Activated T-helper 1 cell treated with Interleukin-2 at 50 U/mL for 16 hours (primary cell): ENCODE data around the gene CD52.
"Not testable (repeated sequence)": the region's sequence is repeated elsewhere in the genome, so short reads cannot be mapped to it uniquely, and the experiment has no call there.

ENCODE experiments used
- DNase-seq: peaks from one replicate; pipeline ENCODE4 v3.0.0-alpha.2; 2020; ENCODE audit warnings: low read depth

CD52 gene

DNA sequence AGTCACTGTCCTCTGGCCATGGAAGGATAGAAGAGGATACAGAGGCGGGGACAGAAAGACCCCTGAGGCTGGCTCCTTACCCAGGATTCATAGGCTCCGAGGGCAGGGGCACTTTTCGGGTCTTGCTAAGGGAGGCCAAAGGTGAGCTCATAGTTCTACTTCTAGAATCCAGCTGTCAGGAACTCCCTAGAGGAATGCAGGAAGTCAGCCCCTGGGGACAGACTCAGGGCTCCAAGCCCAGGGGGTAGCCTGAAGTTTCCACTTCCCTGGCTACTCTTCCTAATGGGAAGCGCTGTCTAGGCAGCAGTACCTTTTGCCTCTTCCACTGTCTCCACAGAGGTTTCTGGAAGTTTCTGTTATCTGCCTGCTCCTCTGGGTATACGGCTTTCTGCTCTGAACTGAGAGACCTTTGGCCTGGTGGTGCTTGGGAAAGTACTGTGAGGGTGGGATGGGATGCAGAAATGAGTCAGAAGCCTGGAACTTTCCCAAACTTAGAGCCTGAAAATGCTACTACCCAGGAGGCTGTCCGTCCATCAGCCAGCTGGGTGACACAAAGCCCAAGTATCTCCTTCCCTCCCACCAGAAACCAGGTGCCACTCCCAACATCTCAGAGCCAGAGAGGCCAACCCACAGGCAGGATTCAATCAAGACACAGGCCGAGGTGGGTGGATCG, 14.9 kb upstream of the CD52 start:
- DNase-seq = no peak

DNA sequence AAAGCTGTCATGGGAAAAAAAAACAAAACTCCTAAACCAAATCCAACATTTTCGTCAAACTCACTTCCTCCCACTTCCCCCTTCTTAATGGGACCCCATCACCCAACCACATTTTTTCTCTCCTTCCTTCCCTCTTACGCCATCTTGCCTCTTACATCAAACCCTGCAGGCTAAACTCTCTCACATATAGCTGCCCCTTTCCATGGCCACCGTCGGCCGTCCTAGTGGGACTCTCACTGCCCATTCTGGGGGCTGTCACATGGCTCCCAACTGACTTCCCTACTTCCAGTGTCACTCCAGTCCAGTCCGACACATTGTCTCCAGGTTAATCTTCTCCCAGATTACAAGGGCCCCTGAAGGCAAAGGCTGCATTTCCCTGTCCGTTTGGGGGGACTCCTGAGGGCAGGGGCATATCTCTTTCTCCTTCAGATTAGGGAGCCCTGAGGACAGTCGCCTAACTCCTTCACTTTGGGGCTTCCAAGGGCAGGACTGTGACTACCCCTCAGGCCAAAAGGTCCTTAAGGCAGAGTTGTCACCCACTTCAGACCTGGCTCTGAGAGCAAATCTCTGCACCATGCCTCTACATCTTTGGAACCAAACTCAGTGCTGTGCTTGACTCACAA, 12.0 kb upstream of the CD52 start:
- no peak for DNase-seq

DNA sequence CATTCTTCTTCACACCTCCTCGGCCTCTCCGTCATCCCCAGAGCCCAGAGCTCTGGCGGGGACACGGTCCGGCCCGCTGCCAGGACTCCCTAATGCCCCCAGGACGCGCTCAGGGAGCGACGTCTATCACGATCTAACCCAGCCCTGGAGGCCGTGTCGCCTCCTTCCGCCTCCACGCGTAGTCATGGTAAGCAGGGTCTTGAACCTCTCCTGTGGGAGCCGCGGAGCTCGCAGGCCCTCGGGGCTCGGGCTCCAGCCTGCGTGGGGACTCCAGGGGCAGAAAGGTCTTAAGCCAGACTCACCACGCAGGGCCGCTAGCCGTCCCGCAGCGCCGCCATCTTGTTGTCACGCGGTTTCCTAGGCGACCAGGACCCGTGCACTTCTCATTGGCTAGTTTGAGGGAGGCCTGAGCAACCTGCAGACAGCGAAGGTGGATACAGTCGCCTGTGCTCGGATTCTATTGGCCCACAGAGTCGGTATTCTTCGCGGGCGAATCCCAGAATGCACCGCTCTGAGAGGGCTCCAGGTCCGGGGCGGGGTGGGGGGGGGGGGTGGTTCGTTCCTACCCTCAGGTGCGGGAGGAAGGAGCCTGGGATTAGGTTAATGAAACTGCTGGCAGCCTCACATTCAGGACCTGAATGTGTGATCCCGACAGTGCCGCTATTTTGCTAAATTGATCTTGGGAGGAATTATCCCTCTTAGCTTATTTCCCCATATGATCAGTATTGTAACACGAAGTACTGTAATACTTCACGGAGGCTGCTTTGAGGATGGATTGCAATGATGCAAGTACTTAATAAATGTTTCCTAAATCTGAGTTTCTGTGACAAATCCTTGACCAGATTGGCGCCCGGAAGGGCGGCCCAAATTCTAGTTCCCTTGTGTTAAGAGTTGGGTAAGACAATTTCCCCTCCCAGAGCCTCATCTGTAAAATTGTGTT, 11.2 kb upstream of the CD52 start, which contains the start of gene UBXN11:
Gene UBXN11 (minus strand): TSS at position 347 of the 940 bp plus-strand sequence. CDS start 3,753 bp downstream, outside the sequence.
- DNase-seq = peak; percentile 83

DNA sequence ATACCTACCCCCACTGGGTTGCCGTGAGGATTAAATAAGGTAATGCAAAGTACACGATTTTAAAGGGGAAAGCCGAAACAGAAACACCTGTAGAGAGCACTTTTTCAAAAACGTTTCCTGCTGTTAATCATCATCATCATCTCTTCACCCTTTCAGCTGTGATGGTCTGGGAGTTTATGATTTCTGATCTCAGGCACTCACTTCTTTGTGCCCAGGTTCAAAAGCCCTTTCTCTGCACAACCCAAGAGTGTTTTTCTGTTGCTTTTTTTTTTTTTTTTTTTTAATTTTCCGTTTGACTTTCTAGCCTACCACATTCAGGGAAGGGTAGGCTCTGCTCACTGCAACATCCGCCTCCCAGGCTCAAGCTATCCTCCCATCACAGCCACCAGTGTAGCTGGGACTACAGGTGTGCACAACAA, 10.4 kb upstream of the CD52 start:
- DNase-seq = no peak

DNA sequence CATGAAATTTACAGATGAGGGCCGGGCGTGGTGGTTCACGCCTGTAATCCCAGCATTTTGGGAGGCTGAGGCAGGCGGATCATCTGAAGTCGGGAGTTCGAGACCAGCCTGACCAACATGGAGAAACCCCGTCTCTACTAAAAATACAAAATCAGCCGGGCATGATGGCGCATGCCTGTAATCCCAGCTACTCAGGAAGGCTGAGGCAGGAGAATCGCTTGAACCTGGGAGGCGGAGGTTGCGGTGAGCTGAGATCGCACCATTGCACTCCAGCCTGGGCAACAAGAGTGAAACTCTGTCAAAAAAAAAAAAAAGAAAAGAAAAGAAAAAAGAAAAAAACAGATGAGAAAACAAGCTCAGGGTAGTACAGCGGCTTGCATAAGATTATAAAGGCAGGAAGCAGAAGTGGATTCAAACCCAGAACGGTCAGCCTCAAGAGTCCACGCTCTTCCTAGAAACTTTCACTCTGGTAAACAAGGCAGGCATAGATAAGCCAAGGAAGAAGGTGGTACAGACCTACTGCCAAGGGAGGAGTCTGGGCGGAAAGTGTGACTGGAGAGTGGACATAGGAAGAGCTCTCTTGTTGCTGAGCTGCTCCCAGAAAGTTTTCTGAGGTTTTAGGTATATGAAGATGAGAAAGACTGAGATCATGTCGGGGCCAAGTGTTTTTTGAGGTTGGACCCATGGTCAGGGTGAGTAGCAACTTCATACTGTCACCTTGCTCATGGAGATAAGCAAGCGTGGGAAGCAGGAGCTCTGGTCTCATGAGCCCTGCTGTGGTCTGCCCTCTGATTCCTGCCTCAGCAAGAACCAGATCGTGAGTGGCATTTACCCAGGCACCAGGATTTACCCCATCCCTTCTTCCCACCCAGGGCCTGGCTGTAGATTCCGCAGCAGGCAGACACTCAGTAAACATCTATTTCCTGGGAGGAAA, 9.5 kb upstream of the CD52 start:
- not testable (repeated sequence) for DNase-seq

DNA sequence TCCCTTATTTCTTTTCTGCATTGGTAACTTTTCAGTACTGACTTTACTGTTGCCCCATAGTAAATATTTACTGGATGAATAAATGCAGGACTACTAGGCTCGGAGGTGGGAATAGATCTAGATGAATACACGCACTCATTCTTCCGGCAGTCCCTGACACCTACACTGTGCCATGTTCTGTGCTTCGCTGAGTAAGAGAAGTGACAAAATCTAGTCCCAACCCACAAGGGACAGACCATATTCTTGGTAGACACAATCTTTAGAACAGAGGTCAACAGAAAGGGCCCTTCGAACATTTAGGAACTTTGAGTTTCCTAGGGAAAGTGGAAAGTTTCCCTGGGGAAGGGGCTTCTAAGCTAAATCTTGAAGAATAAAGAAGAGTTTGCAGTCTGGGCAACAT, 3.3 kb upstream of the CD52 start:
- no peak for DNase-seq

DNA sequence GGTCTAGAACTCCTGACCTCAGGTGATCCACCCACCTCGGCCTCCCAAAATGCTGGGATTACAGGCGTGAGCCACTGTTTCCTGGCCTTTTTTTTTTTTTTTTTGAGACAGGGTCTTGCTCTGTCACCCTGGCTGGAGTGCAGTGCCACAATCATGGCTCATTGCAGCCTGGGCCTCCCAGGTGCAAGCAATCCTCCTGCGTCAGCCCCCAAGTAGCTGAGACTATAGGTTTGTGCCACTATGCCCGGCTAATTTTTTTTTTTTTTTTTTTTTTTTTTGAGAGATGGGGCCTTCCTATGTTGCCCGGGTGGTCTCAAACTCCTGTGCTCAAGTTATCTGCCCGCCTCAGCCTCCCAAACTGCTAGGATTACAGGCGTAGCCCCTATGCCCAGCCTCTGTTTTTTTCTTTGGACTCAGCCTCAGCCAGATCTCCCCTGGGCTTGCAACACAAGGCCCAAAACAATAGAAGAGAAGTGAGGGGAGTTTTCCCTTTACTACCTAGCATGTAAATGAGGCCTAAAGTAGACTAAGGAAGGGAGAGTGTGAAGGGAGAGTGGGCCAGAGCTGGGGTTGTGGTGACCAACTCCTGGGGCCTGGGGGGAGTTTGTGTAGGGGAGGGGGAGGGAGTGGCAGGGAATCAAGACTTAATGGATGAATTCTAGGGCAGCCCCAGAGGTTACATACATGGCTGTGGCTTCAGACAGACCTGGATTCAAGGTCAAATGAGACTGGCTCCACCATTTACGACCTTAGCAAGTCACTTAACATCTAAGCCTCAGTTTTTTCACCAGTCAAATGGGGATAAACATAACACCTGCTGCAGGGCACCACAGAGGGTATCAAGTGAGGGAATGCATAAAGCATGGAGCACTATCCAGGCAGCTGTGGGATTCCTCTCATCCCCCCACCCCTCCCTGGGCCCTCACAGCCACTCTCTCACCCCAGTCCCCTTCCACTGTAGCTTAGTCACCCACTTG, 1.6 kb upstream of the CD52 start:
- DNase-seq = no peak

DNA sequence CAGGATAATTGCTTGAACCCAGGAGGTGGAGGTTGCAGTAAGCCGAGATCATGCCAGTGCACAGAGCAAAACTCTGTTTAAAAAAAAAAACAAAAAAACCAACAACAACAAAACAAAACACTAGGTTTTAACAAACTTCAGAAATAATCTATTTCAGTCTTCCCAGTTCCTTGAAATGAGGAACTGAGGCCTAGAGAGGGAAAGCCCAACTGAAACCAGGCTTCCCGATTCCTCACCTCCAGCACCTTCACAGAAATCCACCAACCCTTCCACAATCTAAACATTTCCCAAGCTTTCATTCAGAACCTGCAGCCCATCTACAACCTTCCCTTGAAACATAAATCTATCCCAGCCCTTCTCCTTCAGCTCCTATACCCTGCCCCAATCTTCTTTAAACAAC, 612 bp upstream of the CD52 start:
- no peak for DNase-seq

DNA sequence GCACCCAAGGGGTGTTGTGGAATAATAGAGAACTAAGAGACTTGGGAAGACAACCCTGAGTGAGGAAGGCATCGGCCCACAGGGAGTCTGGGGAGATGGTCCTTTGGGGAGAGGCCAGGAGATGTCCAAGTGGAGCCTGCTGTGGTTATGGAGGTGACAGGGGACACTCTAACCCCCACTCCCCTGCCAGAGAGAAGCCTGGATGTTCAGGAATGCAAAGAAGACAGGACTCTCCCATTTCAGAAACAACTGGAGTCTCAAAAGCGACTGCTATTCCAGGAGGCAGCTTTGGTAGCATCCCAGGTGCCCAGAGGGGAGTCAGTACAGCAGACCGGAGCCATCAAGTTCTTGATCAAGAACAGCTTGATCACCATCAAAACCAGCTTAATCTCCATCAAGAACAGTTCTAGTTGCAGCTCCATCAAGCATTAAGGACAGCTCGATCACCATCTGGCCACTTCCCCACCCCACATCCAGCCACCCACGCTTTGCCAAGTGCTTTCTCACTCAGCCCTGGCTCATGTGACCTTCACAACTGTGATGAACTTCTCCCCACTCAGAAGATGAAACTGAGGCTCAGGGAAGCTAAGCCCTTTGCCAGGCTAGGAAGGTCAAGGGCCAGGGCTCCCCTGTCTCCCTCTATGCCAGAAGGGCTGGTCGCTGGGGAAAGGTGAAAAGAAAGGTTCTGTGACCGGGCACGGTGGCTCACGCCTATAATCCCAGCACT, 743 bp downstream of the CD52 start:
- DNase-seq = no peak

DNA sequence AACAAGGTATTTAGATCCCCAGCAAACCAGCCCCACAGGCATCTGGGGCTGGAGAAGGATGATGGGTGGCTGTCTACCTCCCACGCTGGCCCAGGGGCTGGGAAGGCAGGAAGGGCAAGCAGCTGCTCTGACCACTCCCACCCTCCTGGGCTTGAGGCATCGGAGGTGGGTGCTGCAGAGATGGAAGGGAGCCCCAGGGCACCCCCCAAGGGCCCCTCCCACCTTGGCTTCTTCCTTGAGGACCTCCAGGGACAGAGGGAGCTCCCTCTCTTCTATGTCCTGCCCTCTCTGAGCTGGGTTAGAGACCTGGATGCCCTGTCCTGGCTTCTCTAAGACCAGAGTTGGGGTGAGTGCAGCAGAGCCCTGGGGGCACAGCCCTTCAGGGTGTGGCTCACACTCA, 3.1 kb downstream of the CD52 start:
- no peak for DNase-seq

DNA sequence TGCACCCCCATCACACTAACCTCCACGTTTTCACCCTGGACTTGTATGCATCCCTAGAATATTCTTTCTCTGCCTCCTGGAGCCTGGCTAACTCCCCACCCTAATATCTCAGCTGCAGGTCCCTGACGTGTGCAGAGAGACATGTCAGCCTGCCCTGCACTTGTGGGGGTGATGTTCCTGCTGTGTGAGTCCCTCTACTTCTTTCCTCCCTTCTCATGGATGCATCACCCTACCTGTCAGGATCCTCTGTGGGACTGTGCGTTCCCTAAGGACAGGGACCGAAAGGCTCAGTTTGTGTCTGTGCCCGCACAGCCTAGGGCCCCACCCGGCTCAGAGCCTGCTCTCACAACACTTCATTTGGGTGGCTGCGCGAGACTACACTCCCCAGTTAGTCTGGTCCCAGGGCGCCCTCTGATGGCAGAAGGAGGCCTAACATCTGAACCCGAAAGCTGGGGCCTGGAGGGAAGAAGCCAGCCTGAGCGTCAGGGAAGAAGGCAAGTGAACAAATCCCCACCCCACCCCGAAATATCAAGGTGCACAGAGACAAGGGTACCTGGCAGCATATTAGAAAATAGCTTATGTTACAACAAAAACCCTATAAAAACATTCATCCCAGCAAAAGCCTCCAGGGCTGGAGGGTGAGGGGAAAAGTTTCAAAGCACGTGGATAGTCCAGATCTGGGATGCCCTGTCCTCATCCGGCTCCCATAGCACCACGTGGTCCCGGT, 3.7 kb downstream of the CD52 start:
- DNase-seq = peak; percentile 87

DNA sequence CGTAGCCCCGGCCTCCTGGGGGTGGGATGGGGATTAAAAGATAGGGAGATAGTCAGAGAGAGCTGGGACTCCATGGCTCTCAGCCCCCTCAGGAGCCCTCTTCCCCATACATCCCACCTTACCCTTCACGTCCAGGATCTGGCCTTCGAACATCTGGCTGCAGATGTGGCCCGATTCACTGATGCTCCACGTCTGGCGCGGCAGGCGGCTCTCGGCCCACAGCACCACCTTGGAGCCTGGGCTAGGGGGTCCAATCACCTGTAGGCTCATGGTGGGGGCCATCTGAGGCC, 4.2 kb downstream of the CD52 start:
- no peak for DNase-seq

DNA sequence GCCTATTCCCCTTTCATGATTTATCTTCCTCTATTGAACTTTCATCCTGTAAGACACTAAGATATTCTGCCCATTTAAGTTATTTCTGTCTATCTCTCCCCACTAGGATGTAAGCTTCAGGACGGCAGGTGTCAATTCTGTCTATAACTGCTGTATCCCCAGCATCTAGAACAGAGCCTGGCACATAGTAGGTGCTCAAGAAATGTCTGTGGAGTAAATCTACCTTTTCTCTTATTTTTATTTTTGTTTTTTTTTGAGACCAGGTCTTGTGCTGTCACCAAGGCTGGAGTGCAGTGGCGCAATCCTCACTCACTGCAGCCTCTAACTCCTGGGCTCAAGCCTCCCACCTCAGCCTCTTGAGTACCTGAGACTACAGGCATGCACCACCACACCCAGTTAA, 5.6 kb downstream of the CD52 start:
- no peak for DNase-seq

DNA sequence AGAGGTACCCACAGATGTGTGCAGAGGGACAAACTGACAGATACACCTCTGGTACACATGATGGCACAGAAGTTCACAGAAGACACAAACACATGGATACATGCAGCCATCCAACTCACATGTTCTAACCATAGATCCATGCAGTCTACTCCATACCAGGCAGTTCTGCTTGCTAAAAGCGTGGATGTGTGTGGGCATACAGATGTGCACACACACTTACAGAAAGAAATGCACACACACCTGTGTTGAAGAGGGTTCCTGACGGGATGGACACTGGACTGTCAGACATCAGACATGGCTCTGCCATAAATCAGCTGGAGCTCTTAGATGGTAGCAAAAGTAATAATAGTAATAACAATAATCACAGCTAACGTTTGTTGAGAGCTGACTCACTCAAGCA, 6.8 kb downstream of the CD52 start:
- no peak for DNase-seq

DNA sequence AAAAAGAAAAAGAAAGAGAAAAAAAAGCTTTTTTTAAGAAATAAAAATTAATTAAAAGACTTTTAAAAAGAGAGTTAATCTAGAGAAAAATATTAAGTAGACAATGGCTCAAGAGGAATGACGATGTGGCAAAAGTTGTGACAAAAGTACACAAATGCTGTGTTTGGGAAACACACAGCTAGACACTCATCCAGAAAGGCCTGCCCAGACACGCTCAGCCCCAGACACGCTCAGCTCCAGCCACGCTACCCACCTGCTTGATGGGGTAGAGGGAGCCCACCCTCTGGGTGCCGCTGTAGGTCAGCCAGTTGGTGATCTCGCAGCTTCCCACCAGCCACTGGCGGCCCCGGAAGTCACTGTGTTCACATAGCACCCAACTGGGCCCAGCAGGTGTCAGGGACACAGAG, 10.2 kb downstream of the CD52 start:
- DNase-seq = no peak

DNA sequence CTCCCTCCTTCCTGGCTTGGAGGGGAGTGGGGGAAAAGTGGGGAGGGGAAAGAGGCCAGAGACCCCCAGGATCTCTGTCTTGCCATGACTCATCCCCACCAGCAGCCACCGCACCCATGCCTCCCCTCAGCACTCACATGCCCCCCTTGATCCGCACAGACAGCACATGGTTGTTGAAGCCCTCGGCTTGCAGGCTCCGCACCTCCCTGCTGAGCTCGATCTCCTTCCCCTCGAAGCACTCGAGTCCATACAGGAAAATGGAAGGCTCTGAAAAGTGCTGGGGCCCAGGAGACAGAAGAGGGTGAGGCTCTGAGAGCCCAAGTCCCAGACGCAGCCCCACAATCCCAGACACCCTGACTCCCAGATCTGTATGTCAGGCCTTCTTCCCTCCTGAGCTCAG, 10.8 kb downstream of the CD52 start:
- DNase-seq = no peak

DNA sequence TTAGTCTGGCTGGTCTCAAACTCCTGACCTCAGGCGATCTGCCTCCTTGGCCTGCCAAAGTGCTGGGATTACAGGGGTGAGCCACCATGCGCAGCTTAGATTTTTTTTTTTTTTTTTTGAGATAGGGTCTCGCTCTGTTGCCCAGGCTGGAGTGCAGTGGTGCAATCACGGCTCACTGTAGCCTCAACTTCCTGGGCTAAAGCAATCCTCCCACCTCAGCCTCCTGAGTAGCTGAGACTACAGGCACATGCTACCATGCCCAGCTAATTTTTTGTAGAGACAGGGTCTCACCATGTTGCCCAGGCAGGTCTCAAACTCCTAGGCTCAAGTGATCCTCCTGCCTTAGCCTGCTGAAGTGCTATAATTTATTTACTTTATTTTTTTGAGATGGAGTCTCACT, 11.6 kb downstream of the CD52 start:
- not testable (repeated sequence) for DNase-seq

DNA sequence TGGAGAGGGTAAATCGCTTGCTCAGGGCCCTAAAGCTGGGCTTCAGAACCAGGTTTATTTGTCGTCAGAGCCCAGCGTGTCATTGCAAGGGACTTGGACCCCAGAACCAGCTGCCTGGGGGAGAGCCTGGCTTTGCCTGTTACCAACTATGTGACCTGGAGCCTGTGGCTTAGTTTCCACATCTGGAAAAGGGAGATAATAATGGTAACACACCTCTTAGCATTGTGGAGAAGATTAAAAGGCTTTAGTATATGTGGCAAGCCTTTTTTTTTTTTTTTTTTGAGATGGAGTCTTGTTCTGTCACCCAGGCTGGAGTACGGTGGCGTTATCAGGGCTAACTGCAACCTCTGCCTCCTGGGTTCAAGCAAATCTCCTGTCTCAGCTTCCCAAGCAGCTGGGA, 12.5 kb downstream of the CD52 start:
- no peak for DNase-seq

DNA sequence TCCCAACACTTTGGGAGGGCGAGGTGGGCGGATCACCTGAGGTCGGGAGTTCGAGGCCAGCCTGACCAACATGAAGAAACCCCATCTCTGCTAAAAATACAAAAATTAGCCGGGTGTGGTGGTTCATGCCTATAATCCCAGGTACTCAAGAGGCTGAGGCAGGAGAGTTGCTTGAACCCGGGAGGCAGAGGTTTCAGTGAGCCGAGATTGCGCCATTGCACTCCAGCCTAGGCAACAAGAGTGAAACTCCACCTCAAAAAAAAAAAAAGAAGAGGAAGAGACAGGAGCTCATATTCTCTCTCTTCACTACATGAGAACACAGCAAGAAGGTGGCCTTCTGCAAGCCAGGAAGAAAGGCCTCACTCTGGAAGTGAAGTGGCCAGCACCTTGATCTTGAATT, 15.6 kb downstream of the CD52 start:
- not testable (repeated sequence) for DNase-seq
